ENCODE data around the gene PRR13.
A peak's percentile ranks its signal among the peaks of the same experiment; 100 is the strongest.
"Not testable (repeated sequence)": the region's sequence is repeated elsewhere in the genome, so short reads cannot be mapped to it uniquely, and the experiment has no call there.

Gene PRR13, protein sequence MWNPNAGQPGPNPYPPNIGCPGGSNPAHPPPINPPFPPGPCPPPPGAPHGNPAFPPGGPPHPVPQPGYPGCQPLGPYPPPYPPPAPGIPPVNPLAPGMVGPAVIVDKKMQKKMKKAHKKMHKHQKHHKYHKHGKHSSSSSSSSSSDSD

DNA sequence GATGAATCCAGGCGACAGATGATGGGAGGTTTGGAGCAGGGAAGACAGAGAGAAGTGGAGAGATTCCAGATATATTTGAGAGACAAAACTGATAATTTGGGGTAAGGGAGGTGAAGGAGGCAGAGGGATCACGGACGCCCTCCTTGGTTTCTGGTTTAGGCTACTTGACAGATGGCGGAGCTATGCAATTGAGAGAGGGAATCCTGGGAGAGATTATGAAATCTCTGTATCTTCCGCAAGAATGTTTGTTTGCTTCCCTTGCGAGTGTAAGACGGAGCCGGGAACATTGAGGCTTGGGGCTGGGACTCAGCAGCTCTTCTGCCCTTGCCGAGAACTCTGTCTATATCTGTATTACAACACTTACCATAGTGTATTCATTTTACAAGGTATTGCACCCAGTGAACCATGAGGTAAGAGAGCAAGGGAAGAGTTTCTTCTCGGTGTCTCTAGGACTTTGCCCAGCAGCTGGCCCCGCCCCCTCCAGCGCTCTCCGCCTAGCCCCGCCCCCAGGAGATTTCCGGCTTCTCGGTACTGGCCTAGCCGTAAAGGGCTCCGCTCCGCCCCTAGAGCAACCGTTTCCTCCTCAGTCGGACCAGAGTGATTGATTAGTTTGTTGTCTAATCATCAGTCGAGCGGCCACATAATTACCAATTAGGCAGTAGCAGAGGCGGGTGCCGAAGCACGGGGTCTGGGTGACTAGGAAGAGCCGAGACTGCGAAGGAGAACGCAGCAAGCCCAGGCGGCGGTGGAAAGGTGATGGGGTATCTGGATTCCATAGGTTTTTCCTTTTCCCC, at the start of gene PRR13:
Gene PRR13 (plus strand): TSS at position 695 of the 794 bp plus-strand sequence. CDS start 981 bp downstream, outside the sequence.
- H3K4me3 ChIP-seq: peak within 1 kb of the TSS; percentile 62 to 84 (median 78)
- peak within 1 kb of the TSS in 20 of 21 experiments; percentile 69 to 96 (median 87) for H3K27ac ChIP-seq

DNA sequence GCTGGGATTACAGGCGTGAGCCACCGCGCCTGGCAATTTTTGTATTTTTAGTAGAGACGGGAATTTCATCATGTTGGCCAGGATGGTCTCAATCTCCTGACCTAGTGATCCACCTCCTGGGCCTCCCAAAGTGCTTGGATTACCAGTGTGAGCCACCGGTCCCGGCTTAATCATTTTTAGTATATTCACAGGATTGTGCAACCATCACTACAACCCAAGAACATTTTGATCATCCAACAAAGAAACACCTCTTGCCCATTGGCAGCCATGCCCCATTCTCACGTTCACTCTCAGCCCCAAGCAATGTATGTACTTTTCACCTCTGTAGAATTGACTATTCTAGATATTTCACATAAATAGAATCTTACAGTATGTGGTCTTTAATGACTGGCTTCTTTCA, 41.6 kb upstream of the PRR13 start:
- Histone ChIP-seq H3K4me3 (no peak overlapping the region), H3K27ac (no peak overlapping the region)

DNA sequence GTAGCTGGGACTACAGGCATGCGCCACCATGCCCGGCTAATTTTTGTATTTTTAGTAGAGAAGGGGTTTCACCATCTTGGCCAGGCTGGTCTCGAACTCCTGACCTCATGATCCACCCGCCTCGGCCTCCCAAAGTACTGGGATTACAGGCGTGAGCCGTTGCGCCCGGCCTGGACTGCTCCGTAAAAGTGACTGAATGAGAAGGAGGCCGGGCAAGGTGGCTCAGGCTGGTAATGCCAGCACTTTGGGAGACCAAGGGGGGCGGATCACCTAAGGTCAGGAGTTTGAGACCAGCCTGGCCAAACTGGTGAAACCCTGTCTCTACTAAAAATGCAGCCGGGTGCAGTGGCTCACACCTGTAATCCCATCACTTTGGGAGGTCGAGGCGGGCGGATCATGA, 39.2 kb upstream of the PRR13 start:
- not testable (repeated sequence) for H3K27ac ChIP-seq, H3K4me3 ChIP-seq

DNA sequence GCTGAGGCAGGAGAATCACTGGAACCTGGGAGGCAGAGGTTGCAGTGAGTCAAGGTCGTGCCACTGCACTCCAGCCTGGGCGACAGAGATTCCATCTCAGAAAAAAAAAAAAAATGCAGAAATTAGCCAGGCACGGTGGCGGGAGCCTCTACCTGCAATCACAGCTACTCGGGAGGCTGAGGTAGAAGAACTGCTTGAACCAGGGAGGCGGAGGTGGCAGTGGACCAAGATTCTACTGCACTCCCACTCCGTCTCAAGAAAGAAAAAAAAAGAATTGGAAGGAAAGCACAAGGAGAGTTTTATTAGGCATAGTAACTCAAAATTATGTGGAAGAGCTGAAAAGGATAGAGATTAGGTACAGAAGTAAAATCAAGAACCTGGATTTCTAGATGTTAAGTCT, 38.7 kb upstream of the PRR13 start:
- H3K27ac ChIP-seq: no peak overlapping the region
- no peak overlapping the region for H3K4me3 ChIP-seq

DNA sequence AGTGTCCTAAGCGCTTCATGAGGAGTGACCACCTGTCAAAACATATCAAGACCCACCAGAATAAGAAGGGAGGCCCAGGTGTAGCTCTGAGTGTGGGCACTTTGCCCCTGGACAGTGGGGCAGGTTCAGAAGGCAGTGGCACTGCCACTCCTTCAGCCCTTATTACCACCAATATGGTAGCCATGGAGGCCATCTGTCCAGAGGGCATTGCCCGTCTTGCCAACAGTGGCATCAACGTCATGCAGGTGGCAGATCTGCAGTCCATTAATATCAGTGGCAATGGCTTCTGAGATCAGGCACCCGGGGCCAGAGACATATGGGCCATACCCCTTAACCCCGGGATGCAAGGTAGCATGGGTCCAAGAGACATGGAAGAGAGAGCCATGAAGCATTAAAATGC, 30.6 kb upstream of the PRR13 start:
- Histone ChIP-seq H3K4me3 (no peak overlapping the region), H3K27ac (no peak overlapping the region)

DNA sequence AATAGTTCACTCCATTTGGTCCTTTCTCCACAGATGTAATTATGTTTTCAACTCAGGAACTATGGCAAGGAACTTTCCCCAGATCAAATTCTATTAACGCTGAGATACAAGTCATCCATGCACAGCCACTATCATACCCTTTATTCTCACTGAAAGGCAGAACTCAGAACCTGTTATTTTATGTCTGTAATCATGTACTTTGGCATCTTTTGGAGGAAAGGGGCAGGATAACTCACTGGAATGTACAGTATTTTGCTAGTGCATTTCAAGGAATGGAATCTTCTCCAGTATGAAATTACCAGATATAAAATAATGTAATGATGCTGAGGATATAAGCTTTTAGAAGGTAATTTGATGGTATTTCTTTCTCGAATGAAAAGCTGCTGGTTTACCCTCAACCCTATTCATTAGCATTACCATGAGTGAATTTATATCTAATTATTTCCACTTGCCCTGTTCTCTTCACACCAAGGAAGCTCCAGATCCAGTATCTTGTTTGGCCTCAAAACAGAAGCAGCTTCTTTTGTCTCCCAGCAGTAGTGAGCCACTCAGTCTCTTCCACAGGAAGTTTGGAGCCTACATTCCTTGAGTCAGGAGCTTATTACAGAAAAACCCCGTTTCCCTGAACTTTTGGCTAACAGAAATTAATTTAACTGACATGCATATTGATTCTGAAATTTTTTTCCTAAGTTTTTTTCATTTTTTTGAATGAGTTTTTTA, 27.9 kb upstream of the PRR13 start:
- H3K4me3 ChIP-seq: no peak overlapping the region
- H3K27ac ChIP-seq: peak overlapping the region in 3 of 21 experiments; percentile 8 to 69 (median 37)

DNA sequence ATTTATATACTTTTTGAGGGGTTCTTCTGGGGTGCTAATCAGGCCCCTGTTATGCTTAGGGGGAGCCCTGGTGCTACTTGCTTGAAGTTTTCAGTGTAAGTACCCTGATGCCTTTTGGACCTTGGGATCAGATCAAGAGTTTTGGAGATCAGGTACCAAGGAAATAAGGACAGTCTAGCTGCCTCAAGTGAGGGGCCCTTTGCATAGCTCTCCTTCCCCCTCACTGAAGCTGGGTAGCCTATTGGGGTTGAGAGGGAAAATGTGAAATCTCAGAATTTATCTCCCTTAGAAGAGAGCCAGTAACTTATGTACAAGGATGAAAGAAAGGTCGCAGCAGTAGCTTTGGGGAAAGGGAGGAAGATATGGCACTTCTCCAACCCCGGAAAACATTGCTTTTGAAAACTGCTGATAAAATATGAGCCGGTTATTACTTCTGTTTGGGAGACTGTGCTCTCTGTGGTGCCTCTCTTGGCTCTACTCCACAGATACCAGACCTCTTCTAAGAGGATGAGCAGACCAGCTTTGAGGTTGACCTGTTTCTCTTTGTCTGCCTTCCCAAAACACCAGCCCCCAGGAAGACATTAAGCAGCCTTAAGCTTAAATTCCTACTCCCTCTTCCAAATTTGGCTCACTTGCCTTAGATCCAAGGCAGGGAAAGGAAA, 26.6 kb upstream of the PRR13 start:
- Histone ChIP-seq H3K4me3 (no peak overlapping the region), H3K27ac (peak overlapping the region in 1 of 21 experiments; percentile 31)

DNA sequence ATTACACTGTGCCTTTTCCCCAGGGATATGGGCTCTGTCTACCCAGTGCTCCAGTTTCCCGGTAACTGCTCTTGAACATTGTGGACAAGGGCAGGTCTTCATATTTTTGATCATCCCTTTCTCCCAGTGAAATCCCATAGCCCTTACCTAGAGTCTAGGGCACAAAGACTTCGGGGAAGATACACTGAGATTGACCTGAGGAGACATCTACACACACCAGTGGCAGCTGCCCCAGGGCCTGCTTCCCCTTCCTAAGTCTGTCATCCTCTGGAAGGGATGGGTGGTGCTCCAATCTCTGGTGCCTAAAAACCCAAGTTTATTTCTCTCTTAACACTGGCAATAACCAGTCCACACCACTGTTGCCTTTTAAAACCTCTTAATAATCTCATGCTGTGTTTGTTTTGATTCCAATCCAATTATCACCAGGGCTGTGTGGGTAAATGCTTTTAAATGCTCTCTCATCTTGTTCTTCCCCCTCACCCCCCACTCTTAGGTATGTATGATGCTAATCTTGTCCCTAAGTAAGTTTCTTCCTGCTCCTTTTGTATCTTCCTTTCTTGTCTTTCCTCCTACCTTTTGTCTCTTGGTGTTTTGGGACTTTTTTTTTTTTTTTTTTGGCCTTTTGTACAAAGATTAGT, 25.7 kb upstream of the PRR13 start:
- H3K27ac ChIP-seq: peak overlapping the region in 1 of 21 experiments; percentile 31
- H3K4me3 ChIP-seq: not testable (repeated sequence)

DNA sequence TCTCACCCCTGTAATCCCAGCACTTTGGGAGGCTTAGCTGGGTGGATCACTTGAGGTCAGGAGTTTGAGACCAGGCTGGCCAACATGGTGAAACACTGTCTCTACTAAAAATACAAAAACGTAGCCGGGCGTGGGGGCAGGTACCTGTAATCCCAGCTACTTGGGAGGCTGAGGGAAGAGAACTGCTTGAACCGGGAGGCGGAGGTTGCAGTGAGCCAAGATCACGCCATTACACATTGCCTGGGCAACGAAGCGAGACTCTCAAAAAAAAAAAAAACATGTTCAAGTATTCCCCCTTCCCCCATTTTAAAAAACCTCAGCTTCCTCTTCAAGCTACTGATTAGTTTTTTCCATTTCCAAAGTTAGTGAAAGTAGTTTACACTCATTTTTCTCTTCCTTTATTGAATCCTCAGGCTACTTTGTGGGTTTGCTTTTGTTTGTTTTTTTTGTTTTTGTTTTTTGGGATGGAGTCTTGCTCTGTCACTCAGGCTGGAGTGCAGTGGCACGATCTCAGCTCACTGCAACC, 24.2 kb upstream of the PRR13 start:
- H3K4me3 ChIP-seq, H3K27ac ChIP-seq: not testable (repeated sequence)

DNA sequence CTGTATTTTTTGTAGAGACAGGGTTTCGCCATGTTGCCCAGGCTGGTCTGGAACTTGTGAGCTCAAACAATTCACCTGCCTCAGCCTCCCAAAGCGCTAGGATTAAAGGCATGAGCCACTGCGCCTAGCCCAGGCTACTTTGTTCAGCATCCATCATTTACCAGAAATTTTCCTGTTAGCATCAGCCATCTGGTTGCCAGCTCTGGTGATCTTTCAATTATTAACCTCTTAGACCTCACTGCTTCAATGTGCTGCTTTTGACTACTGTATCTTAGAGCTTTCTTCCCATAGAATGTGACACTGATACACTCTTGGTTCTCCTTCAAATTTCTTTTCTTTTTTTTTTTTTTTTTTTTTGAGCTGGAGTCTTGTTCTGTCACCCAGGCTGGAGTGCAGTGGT, 23.3 kb upstream of the PRR13 start:
- no peak overlapping the region for H3K27ac ChIP-seq
- H3K4me3 ChIP-seq: no peak overlapping the region

DNA sequence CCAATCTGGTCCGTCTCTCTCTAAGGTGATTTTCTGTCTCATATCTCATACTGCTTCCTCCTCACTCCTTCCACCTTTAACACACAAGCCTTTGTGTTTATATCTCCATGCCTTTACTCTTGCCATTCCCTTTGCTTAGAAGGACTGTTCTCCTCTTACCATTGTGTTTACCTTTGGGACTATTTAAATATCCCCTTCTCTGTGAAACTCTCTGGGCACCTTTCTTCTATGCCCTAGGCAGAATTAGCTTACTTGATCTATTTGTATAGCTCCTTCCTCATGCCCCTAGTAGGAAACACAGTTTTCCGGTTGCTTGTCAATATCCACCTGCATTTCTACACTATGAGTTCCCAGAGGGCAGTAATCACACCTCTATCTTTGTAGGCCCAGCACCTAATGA, 21.8 kb upstream of the PRR13 start:
- Histone ChIP-seq H3K27ac (no peak overlapping the region), H3K4me3 (no peak overlapping the region)

DNA sequence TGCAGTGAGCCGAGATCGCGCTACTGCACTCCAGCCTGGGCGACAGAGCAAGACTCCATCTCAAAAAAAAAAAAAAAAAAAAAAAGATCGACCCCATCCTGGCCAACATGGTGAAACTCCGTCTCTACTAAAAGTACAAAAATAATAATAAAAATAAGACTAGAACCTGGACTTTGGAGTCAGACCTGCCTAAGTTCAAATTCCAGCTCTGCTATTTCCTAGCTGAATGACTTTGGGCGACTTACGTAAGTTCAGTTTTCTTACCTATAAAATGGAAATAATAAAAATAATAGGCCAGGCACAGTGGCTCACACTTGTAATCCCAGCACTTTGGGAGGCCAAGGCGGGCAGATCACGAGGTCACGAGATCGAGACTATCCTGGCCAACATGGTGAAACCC, 19.3 kb upstream of the PRR13 start:
- H3K4me3 ChIP-seq, H3K27ac ChIP-seq: not testable (repeated sequence)

DNA sequence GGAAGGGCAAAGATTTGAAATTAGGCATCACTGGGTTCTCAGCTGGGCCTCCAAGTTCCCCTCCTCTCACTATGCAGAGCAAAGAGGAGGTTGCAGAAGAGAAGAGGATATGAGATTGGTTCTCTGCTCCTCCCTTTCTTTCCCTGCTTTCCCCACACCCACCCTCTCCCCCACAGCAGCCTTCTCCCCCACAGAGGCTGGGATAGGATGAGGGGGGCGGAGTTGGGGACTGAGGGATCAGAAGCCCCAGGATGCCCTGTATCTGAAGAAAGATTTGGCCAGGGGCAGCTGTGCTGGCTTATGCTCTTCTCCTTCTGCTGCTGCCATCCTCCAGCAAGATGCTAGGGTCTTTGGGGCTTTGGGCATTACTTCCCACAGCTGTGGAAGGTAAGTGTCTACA, 17.9 kb upstream of the PRR13 start, which contains the start of gene AMHR2:
Gene AMHR2 (plus strand): TSS at position 259 of the 400 bp plus-strand sequence. CDS start 80 bp downstream, at position 339.
- no peak within 1 kb of the TSS for H3K4me3 ChIP-seq
- no peak within 1 kb of the TSS for H3K27ac ChIP-seq

DNA sequence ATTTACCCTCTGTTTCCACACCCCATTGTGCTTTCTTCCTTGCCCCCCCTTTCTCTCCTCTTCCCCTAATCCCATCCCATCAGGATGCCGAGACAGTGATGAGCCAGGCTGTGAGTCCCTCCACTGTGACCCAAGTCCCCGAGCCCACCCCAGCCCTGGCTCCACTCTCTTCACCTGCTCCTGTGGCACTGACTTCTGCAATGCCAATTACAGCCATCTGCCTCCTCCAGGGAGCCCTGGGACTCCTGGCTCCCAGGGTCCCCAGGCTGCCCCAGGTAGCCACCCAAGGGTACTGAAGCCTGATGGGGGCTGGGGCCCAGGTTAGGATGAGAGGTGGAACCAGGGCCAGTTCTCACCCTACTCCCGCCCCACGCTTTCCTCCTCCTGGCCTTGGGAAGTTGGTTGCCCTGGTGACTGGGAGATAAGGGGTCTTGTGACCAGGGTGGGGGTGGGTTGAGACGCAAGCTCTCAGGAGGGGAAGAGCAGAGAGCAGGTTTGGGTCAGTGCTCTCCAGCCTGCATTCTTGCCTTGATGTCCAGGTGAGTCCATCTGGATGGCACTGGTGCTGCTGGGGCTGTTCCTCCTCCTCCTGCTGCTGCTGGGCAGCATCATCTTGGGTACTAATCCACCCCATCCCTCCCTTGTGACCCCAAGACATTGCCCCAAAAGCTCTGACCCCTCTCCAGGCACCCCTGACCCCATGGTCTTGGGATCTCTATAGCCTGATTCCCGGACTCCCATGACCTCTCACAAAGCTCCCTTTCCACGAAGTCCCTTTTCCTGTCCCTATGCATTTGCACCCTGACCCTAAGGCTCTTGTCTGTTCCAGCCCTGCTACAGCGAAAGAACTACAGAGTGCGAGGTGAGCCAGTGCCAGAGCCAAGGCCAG, 16.7 kb upstream of the PRR13 start:
- Histone ChIP-seq H3K4me3 (no peak overlapping the region), H3K27ac (no peak overlapping the region)

DNA sequence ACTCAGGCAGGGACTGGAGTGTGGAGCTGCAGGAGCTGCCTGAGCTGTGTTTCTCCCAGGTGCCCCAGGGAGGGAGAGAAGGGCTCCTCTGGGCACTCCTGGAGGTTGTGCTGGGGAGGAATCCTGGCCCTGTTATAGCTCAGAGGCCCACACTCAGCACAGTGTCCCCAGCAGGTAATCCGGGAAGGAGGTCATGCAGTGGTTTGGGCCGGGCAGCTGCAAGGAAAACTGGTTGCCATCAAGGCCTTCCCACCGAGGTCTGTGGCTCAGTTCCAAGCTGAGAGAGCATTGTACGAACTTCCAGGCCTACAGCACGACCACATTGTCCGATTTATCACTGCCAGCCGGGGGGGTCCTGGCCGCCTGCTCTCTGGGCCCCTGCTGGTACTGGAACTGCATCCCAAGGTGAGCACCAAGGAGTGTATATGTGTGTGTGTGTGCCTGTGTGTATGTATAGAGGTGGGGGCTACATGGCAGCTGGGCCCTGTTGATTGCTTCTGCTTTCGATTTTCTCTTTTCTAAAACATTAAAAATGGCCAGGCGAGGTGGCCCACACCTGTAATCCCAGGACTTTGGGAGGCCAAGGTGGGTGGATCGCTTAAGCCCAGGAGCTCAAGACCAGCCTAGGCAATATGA, 15.9 kb upstream of the PRR13 start:
- Histone ChIP-seq H3K27ac (no peak overlapping the region), H3K4me3 (no peak overlapping the region)

DNA sequence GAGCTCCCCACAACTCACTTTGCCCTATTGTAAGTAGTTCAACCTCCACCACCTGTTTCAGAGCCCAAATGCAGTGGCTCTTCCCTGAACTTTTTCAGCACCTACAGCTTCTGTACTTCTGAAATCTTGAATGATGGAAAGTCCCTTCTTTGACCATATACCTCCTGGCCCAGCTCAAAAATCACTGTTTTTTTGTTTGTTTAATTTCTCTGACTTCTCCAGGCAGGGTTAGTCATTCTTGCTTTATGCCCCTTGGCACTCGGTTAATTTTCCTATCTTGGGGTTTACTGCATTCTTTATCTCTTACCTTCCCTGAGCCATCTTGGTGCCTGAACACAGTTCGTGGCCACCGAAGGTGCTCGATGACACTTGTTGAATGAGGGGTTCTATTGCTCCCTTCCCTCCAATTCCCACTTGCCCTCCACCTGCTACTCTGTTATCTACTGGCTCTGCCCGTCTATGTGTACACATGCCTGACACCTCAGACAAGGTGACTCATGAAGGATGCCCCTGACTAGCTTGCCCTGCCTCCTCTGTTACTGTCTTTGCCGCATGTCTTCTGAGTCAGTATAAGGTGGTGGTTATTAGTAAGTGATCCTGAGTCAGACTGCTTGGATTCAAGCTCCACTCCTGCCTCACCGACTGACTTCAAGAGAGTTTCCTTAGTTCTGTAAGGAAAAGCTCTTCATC, 13.5 kb upstream of the PRR13 start:
- Histone ChIP-seq H3K4me3 (no peak overlapping the region), H3K27ac (peak overlapping the region in 1 of 21 experiments; percentile 50)

DNA sequence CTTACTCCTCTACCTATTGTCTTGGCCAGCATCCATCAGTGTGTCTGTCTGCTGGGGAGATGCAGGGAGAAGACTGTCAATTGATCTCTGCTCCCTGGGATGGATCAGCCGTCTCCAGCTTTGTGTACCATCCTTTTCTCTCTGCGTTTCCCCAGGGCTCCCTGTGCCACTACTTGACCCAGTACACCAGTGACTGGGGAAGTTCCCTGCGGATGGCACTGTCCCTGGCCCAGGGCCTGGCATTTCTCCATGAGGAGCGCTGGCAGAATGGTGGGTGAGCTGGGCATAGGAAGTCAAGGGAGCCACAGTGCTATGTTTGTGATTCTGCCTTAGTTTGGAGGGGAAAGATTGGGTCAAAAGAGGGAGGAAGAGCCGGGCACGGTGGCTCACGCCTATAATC, 12.8 kb upstream of the PRR13 start:
- Histone ChIP-seq H3K27ac (peak overlapping the region in 1 of 21 experiments; percentile 50), H3K4me3 (no peak overlapping the region)

All from skin epidermis (tissue), 12 donors.